Inferior parietal cortex (tissue), 1 donor: ENCODE data around the gene TMEM106B.
"Not testable (repeated sequence)": the region's sequence is repeated elsewhere in the genome, so short reads cannot be mapped to it uniquely, and the experiment has no call there.

Experiments used
- DNase-seq: peaks from one replicate; pipeline ENCODE4 v3.0.0-alpha.2; 2016; ENCODE audit errors: extremely low spot score

Gene TMEM106B

GRCh38 chr7:12211054-12211710, at the start of gene TMEM106B:
Gene TMEM106B, plus strand, starts transcription at chr7:12211294. Its CDS starts 3,517 bp downstream, at chr7:12214811.
- peak; percentile 98 for DNase-seq

GRCh38 chr7:12162415-12163113, 48.5 kb upstream of the TMEM106B start:
- DNase-seq = no peak

- not testable (repeated sequence) for DNase-seq
Observed at GRCh38 chr7:12168065-12168464, 43.0 kb upstream of the TMEM106B start.

- not testable (repeated sequence) for DNase-seq
Observed at GRCh38 chr7:12169981-12170820, 40.9 kb upstream of the TMEM106B start.

GRCh38 chr7:12173671-12174070, 37.4 kb upstream of the TMEM106B start:
- no peak for DNase-seq

GRCh38 chr7:12174931-12175330, 36.2 kb upstream of the TMEM106B start:
- no peak for DNase-seq

GRCh38 chr7:12178317-12178716, 32.8 kb upstream of the TMEM106B start:
- DNase-seq = no peak

- no peak for DNase-seq
Observed at GRCh38 chr7:12194426-12194825, 16.7 kb upstream of the TMEM106B start.

- no peak for DNase-seq
Observed at GRCh38 chr7:12196386-12196785, 14.7 kb upstream of the TMEM106B start.

GRCh38 chr7:12199363-12199762, 11.7 kb upstream of the TMEM106B start:
- no peak for DNase-seq

- no peak for DNase-seq
Observed at GRCh38 chr7:12207046-12207445, 4.0 kb upstream of the TMEM106B start.

GRCh38 chr7:12209221-12209620, 1.9 kb upstream of the TMEM106B start:
- no peak for DNase-seq

GRCh38 chr7:12210179-12211053, 678 bp upstream of the TMEM106B start:
- DNase-seq = peak; percentile 54

GRCh38 chr7:12211711-12212485, 804 bp downstream of the TMEM106B start:
- peak; percentile 35 for DNase-seq

- DNase-seq = no peak
Observed at GRCh38 chr7:12217311-12217710, 6.2 kb downstream of the TMEM106B start.

GRCh38 chr7:12220389-12221046, 9.4 kb downstream of the TMEM106B start:
- DNase-seq = no peak

GRCh38 chr7:12221414-12221813, 10.3 kb downstream of the TMEM106B start:
- no peak for DNase-seq

GRCh38 chr7:12222889-12223579, 11.9 kb downstream of the TMEM106B start:
- no peak for DNase-seq

- DNase-seq = not testable (repeated sequence)
Observed at GRCh38 chr7:12225017-12225416, 13.9 kb downstream of the TMEM106B start.
